Common myeloid progenitor, CD34-positive (primary cell): ENCODE results near the gene PGLYRP2.
A peak's percentile ranks its signal among the peaks of the same experiment; 100 is the strongest.
"Not testable (repeated sequence)": the region's sequence is repeated elsewhere in the genome, so short reads cannot be mapped to it uniquely, and the experiment has no call there.

Experiments
- CTCF ChIA-PET: fragments of 350-600 bp; sonication (Branson Sonifier 250); formaldehyde crosslinking; loops from one replicate; lab custom pipeline; 2021; ENCODE audit warnings: antibody characterized with exemption; lab: Charles Lee
- POLR2A ChIA-PET: fragments of 350-600 bp; sonication (Branson Sonifier 250); formaldehyde crosslinking; loops from one replicate; lab custom pipeline; 2021; ENCODE audit warnings: antibody characterized with exemption; lab: Charles Lee
- DNase-seq, 3 donors: peaks; one replicate each; pipeline versions ENCODE4 v3.0.0 to v3.0.0-alpha.2; 2013
- H3K27ac ChIP-seq, 2 experiments: 1 replicate in 1 of 2; 2 replicates in 1 of 2; pipeline ENCODE4 v1.7.0; 2013; ENCODE audit warnings: inconsistent platforms in 2 of 2, low read length in 2 of 2, mild to moderate bottlenecking in 2 of 2, low read depth in 1 of 2, moderate library complexity in 1 of 2; ENCODE audit not compliant: severe bottlenecking in 2 of 2, insufficient read depth in 1 of 2, poor library complexity in 1 of 2
- H3K27me3 ChIP-seq, 5 experiments: replicated peaks in 2 of 5; 1 replicate in 3 of 5; 2 replicates in 2 of 5; pipeline versions ENCODE4 v1.6.1 to v1.7.0; 2013; ENCODE audit warnings: low read length in 4 of 5, mild to moderate bottlenecking in 2 of 5, moderate library complexity in 2 of 5, inconsistent platforms in 1 of 5; ENCODE audit not compliant: insufficient read depth in 5 of 5, control insufficient read depth in 4 of 5
- H3K36me3 ChIP-seq, 4 experiments: 1 replicate in 2 of 4; 2 replicates in 2 of 4; pipeline versions ENCODE4 v1.6.1 to v1.7.0; 2013; ENCODE audit warnings: low read length in 3 of 4, control low read depth in 1 of 4, mild to moderate bottlenecking in 1 of 4; ENCODE audit not compliant: control insufficient read depth in 4 of 4, insufficient read depth in 4 of 4
- H3K4me1 ChIP-seq, 4 experiments: 1 replicate in 3 of 4; 2 replicates in 1 of 4; pipeline versions ENCODE4 v1.6.1 to v1.7.1; 2013; ENCODE audit warnings: low read length in 3 of 4, mild to moderate bottlenecking in 3 of 4, control low read depth in 1 of 4, inconsistent platforms in 1 of 4, moderate library complexity in 1 of 4; ENCODE audit not compliant: control insufficient read depth in 4 of 4, insufficient read depth in 4 of 4; ENCODE audit errors: control extremely low read depth in 1 of 4
- H3K4me3 ChIP-seq, 7 experiments: 1 replicate in 4 of 7; 2 replicates in 3 of 7; pipeline versions ENCODE4 v1.5.1 to v1.7.0; 2013; ENCODE audit warnings: mild to moderate bottlenecking in 7 of 7, low read length in 6 of 7, moderate library complexity in 6 of 7, inconsistent platforms in 2 of 7, low read depth in 2 of 7, control low read depth in 1 of 7; ENCODE audit not compliant: insufficient read depth in 4 of 7, control insufficient read depth in 1 of 7; ENCODE audit errors: extremely low read depth in 1 of 7
- H3K9me3 ChIP-seq, 5 experiments: 1 replicate in 4 of 5; 2 replicates in 1 of 5; pipeline versions ENCODE4 v1.6.1 to v1.7.1; 2013; ENCODE audit warnings: low read length in 4 of 5, mild to moderate bottlenecking in 2 of 5, inconsistent platforms in 1 of 5, low read depth in 1 of 5, moderate library complexity in 1 of 5; ENCODE audit not compliant: control insufficient read depth in 4 of 5, insufficient read depth in 2 of 5; ENCODE audit errors: control extremely low read depth in 1 of 5
- WGBS: methylation state at CpG from one replicate; pipeline ENCODE4 v1.1.5; 2013; ENCODE audit not compliant: insufficient coverage; 5-methylcytosine and 5-hydroxymethylcytosine counted together

PGLYRP2 gene

GRCh38 chr19:15517778-15518177 is 38.5 kb upstream of the PGLYRP2 start:
- 100% methylated on average over 1 of the region's 1 CpG for whole genome bisulfite sequencing
- Histone ChIP-seq H3K4me1 (peaks cover 0 to 15% (median 11%) of the 10 kb centered on the region in 4 experiments), H3K36me3 (no peaks in the 10 kb centered on the region), H3K9me3 (peaks cover 0 to 24% (median 12%) of the 10 kb centered on the region in 5 experiments), H3K27me3 (no peaks in the 10 kb centered on the region), H3K27ac (no peak overlapping the region), H3K4me3 (no peak overlapping the region)
- ChIA-PET POLR2A (interaction anchor here (0.5 kb wide), 1 partner anchor 664 kb away, joined by 3 read pairs; no protein-coding TSS in a partner anchor), CTCF (no interaction called here)
- DNase-seq: no peak

DNA sequence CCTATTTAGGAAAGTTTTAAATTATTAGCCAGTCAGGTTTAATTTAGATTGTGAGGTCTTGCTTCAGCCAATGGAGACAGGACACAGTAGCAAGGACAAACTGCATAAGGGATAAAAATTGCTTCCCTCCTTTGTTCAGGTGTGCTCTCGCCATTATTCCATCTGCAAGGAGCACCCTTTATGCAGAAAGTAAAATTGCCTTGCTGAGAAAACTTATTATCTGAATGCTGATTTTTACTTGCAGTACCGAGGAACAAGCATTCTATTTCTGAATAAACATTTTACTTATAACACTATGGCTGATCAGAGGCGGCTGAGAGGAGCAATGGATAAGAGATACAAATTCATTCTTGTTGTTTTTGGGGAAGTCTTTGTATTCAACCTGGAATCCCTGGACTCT is 37.1 kb upstream of the PGLYRP2 start:
- ChIA-PET POLR2A (no interaction called here), CTCF (no interaction called here)
- H3K36me3 ChIP-seq: no peaks in the 10 kb centered on the region
- H3K9me3 ChIP-seq: peaks cover 0 to 24% (median 12%) of the 10 kb centered on the region in 5 experiments
- no peak overlapping the region for H3K27ac ChIP-seq
- H3K27me3 ChIP-seq: no peaks in the 10 kb centered on the region
- H3K4me3 ChIP-seq: no peak overlapping the region
- peaks cover 0 to 12% (median 11%) of the 10 kb centered on the region in 4 experiments for H3K4me1 ChIP-seq
- peak in 1 of 3 donors; percentile 30 for DNase-seq
- 100% methylated on average over 1 of the region's 3 CpGs for WGBS

- ChIA-PET POLR2A (interaction anchor here (0.6 kb wide), 1 partner anchor 51 kb away, joined by 3 read pairs; no protein-coding TSS in a partner anchor), CTCF (interaction anchor here (1.9 kb wide), 1 partner anchor 35 kb away, joined by 6 read pairs; no protein-coding TSS in a partner anchor)
- H3K27ac ChIP-seq: peak overlapping the region; percentile 46 to 60
- peak overlapping the region in 1 of 7 experiments; percentile 13 for H3K4me3 ChIP-seq
- H3K9me3 ChIP-seq: peaks cover 0 to 24% (median 12%) of the 10 kb centered on the region in 5 experiments
- DNase-seq, H3K27me3 ChIP-seq, H3K36me3 ChIP-seq: not testable (repeated sequence)
- H3K4me1 ChIP-seq: peaks cover 0 to 12% (median 11%) of the 10 kb centered on the region in 4 experiments
- 97% methylated on average over 7 of the region's 9 CpGs for WGBS
Measured at GRCh38 chr19:15515227-15515625, 35.9 kb upstream of the PGLYRP2 start.

DNA sequence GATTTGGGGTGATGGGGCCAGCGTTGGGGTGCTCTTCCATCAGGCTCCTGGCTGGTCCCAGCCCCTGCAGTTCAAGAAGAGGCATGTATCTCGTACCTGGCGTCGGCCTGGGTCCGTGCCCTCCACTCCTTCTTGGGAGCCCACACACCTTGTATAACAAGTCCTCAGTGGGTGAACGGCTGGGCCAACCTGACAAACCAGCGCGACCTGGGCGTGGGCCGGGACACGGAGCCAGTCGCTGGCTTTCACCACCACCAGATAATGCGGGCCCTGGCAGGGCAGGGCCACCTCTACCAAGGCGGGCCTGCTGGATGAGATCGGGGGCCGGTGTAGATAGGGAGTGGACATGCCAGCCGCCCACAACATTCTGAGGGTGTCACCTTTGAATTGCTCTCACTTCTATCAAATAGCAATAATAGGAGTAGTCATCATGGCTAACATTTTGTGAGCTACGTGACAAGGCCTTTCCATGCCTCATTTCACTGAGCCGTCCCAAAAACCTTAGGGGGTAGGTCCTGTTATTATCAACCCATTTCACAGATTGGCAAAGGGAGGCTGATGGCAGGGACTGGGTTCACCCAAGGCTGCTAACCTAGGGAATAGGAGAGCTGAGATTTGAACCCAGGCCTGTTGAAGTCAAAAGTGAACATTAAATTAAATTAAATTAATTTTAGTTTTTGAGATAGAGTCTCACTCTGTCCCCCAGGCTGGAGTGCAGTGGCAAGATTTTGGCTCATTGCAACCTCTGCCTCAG is 32.5 kb upstream of the PGLYRP2 start:
- Histone ChIP-seq H3K4me1 (peaks cover 0 to 29% (median 23%) of the 10 kb centered on the region in 4 experiments), H3K9me3 (peaks cover 0 to 12% (median 4%) of the 10 kb centered on the region in 5 experiments), H3K4me3 (no peak overlapping the region), H3K27me3 (peaks cover 0 to 9% (median 0%) of the 10 kb centered on the region in 5 experiments), H3K36me3 (no peaks in the 10 kb centered on the region), H3K27ac (no peak overlapping the region)
- POLR2A ChIA-PET: no interaction called here
- DNase-seq: no peak
- 96% methylated on average over 16 of the region's 19 CpGs for WGBS
- CTCF ChIA-PET: interaction anchor here (0.9 kb wide), 1 partner anchor 17 kb away, joined by 3 read pairs; no protein-coding TSS in a partner anchor

DNA sequence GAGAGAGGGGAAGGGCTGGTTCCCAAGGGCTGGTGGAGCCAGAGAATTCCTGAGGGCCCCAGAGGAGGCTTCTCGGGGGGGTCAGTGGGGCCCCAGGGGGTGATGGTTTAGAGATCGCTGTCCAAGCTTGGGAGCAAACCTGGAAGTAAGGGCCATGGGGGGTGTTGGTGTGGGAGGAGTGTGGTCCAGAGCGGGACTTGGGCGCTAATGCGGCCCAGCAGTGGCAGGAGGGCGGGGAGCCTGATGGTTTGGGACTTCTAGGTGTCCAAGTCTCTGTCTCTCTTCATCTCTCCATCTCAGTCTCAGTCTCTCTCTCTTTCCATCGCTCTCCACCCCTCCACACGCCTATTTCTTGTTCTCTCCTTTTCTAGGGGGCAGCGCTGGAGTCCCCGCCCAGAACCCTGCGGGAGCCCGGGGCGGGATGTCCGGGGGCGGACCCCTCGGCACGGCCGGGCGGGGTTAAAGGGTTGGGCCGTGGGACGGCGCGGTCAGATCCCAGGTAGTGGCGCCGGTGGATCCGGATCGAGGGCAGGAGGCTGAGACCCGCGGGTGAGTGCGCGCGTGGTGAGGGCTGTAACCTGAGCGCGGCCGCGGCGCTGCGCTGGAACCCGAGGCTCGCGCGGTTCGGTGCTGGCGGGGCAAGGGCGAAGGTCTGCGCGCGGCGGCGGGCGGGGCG is 28.9 kb upstream of the PGLYRP2 start, which contains the start of gene CYP4F22:
TSS of gene CYP4F22 (plus strand) at position 491 of the 676 bp plus-strand sequence. CDS start 16,812 bp downstream, outside the sequence.
- H3K36me3 ChIP-seq: no peaks in the 10 kb centered on the region
- peaks cover 0 to 9% (median 0%) of the 10 kb centered on the region in 5 experiments for H3K27me3 ChIP-seq
- ChIA-PET POLR2A (interaction anchor here (0.6 kb wide), 1 partner anchor 47 kb away, joined by 3 read pairs; no protein-coding TSS in a partner anchor), CTCF (interaction anchor here (0.9 kb wide), 1 partner anchor 89 kb away, joined by 3 read pairs; the partner anchor contains the start of gene AKAP8L)
- H3K9me3 ChIP-seq: no peaks in the 10 kb centered on the region
- peak in 2 of 3 donors; percentile 27 to 40 for DNase-seq
- H3K27ac ChIP-seq: no peak within 1 kb of the TSS
- peaks cover 0 to 19% (median 12%) of the 10 kb centered on the region in 4 experiments for H3K4me1 ChIP-seq
- WGBS: 5% methylated on average over 40 of the region's 52 CpGs
- peak within 1 kb of the TSS; percentile 48 to 76 (median 59) for H3K4me3 ChIP-seq

DNA sequence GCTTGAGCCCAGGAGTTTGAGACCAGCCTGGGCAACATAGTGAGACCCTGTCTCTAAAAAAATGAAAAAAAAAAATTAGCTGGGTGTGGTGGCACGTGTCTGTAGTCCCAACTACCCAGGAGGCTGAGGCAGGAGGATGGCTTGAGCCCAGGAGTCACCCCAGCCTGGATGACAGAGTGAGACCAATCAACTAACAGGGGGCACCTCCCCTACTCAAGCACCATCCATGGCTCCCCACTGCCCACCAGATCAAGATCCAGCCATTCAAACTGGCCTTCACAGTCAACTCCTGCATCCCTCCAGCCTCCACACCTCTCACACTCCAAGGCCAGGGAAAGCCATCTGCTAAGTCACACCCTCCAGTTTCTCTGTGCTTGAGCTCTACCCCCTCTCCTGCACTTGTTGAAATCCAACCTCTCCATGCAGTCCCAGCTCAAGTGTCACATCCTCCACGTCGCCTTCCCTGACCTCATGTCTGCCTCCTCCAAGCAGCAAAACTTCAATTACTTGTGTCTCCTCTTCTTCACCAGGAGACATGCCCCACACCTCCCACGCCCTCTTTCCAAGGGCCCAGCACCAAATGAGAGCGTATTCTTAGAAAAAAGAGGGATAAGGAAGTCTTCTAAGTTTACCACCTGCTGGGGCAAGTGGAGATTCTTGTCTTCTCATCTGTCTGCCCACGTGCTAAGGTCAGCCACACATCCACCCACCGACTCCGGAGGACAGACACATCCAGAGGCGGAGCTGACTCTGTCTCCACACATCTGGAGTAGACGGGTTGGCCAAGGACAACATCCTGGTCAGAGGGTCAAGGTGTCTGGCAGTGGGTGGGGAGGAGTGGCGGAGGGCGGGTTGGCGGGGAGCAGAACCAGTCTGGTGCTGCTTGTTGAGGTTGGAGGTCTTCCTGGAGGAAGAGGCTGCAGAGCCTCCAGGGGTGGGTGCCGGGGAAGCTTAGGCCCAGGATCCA is 28.1 kb upstream of the PGLYRP2 start:
- POLR2A ChIA-PET: interaction anchor here (0.6 to 0.7 kb wide), 2 partner anchors 48 to 51 kb away, joined by 3 read pairs; no protein-coding TSS in a partner anchor
- Histone ChIP-seq H3K27ac (no peak overlapping the region), H3K4me3 (peak overlapping the region in 1 of 7 experiments; percentile 76), H3K27me3 (peaks cover 0 to 9% (median 0%) of the 10 kb centered on the region in 5 experiments), H3K4me1 (peaks cover 0 to 19% (median 12%) of the 10 kb centered on the region in 4 experiments), H3K36me3 (no peaks in the 10 kb centered on the region), H3K9me3 (no peaks in the 10 kb centered on the region)
- CTCF ChIA-PET: interaction anchor here (0.9 to 1.7 kb wide), 2 partner anchors 27 to 88 kb away, joined by 3 to 7 read pairs; partner anchors contain the start of gene AKAP8L
- no peak for DNase-seq
- WGBS: 81% methylated on average over 10 of the region's 14 CpGs
